ENCODE data around the gene CSPG4. TPM values are rescaled to one million over a fixed set of nuclear protein-coding genes. Genes with fewer than 3 reads are reported as not detected.
"Not testable (repeated sequence)": the region's sequence is repeated elsewhere in the genome, so short reads cannot be mapped to it uniquely, and the experiment has no call there.

Gene CSPG4
- total RNA-seq, 2 experiments from 2014 or later: 0.07 TPM; not detected in 1

DNA sequence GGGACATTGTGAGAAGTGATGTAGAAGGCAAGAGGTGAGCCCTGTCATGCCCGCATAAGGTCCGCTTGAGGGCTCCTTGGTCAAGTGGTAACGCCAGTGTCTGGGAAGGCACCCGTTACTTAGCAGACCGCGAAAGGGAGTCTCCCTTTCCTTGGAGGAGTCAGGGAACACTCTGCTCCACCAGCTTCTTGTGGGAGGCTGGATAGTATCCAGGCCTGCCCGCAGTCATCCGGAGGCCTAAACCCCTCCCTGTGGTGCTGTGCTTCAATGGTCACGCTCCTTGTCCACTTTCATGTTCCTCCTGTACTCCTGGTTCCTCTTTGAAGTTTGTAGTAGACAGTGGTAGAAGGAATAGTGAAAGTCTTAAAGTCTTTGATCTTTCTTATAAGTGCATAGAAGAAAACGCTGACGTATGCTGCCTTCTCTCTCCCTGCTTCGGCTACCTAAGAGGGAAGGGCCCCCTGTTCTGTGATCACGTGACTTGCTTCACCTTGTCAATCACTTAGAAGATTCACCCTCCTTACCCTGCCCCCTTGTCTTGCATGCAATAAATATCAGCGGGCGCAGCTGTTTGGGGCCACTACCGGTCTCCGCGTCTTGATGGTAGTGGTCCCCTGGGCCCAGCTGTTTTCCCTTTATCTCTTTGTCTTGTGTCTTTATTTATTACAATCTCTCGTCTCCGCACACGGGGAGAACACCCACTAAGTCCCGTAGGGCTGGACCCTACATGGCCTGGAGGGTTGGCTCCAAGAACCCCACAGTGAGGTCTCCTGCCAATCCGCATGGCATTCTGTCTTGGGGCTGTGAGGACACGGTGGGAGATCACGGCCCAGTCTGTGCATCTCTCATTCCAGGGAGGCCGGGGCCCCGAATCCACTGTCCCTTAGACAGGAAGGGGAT is 22.5 kb upstream of the CSPG4 start:
- Mint-ChIP-seq H3K27me3 (peaks cover 33% of the 10 kb centered on the region), H3K4me1 (peaks cover 23% of the 10 kb centered on the region)
- CTCF ChIA-PET; DNase-seq; H3K4me3 Mint-ChIP-seq; H3K36me3 Mint-ChIP-seq; H3K27ac Mint-ChIP-seq; ATAC-seq; H3K9me3 Mint-ChIP-seq (ENCODE audit: low read depth): not testable (repeated sequence)

DNA sequence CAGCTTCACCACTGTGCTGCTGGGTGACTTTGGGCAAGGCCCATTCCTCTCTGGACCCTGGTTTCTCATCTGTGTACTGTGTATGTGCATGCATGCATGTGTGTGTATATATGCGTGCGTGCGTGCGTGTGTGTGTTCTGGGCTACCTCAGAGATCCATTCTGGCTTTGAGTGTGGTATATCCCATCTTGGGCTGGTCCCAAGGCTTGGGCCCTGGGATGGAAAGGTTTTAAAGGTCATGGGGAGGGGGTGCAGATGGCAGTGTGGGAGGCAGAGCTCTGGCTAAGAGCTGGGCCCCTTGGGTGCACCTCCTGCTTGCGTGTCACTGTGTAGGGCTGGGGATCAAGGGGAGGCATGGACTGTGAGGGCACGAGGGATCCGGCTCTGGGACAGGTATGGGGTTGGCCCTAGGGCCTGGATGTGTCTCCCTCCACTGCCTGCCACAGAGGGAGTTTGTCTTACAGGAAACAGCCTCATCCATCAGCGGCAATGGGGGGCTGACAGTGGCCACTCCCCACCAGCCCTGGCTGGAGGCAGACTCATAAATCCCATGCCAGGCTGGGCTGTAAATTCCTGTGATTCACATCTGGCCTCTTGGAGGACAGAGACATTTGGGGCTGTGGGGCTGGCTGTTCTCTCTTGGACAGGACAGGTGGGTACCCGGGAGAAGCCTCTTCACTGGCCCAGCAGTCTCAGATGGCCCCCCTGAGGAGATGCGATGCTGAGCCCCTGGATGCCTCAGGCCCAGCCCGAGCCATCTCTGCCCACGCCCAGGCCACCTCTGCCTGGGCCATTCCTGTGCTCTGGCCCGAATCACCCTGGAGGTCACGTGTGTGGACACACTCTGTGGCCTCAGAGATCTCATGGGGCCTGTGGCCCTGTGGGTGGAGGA is 21.4 kb upstream of the CSPG4 start:
- CTCF ChIA-PET: no interaction called here
- Mint-ChIP-seq H3K4me3 (no peak overlapping the region), H3K4me1 (peaks cover 17% of the 10 kb centered on the region), H3K9me3 (ENCODE audit: low read depth) (no peaks in the 10 kb centered on the region), H3K27ac (no peak overlapping the region), H3K36me3 (no peaks in the 10 kb centered on the region), H3K27me3 (peaks cover 30% of the 10 kb centered on the region)
- no peak for DNase-seq
- no peak for ATAC-seq

DNA sequence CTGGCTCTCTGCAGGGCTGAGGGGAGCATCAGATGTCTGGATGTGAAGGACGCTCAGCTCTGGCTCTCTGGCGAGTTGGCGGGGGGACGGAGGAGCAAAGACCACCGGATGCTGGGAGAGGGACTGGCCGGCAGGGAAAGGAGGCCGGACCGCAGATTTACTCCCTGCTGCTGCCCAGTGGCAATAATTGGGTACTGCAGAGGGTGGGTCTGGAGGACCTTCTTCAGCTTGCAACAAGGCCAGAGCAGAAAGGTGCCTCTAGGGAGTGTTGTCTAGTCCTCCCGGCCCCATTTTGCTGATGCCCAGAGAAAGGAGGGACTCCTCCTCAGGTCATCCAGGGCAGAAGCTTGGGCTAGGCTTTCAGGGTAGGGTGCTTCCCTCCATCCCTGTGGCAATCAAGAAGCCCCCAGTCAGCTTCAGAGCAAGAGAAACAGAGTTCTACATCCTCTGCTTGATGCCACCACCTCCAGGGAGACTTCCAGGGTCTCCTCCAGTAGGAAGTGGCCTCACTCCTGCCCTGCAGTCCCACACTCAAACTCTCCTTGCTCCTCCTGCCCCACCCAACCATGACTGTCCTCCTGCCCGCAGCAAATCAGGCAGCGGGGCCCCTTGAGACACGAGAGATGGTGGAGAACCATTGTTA is 20.3 kb upstream of the CSPG4 start:
- DNase-seq (peak; percentile 73), ATAC-seq (peak; percentile 70)
- H3K36me3 Mint-ChIP-seq: no peaks in the 10 kb centered on the region
- no peaks in the 10 kb centered on the region for H3K9me3 Mint-ChIP-seq (ENCODE audit: low read depth)
- H3K4me3 Mint-ChIP-seq: no peak overlapping the region
- H3K27me3 Mint-ChIP-seq: peaks cover 32% of the 10 kb centered on the region
- peaks cover 15% of the 10 kb centered on the region for H3K4me1 Mint-ChIP-seq
- H3K27ac Mint-ChIP-seq: no peak overlapping the region
- CTCF ChIA-PET: interaction anchor here (0.7 to 1.3 kb wide), 5 partner anchors 9 to 79 kb away, joined by 3 to 8 read pairs (median 3); a partner anchor contains a TSS

DNA sequence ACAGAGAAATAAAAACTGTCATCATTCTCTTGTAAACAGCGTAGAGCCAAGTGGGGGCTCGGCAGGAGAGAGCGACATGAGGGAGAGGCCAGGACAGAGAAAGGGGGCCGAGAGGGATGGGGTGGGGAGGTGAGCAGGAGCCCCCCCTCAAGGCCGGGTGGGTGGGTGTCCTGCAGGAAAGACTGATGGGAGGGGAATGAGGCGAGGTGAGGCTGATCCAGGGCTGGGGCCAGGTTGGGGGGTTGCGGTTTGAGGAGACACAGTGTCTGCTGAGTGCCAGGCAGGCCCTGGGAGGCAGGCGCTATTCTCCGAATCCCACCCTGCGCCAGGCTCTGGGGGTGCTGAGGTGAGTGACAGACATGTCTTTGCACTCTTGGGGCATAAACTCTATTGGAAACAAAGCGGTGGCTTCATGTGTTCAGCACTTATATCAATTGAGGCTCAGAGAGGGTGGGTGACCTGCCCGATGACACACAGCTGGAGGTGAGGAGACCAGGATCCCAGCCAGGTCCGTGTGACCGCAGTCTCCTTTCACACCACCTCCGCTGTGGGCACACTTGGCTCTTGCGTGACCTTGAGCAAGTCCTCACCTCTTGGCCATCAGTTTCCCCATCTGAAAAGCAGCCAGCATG is 19.6 kb upstream of the CSPG4 start:
- Mint-ChIP-seq H3K27me3 (peaks cover 32% of the 10 kb centered on the region), H3K9me3 (ENCODE audit: low read depth) (no peaks in the 10 kb centered on the region), H3K4me3 (no peak overlapping the region), H3K27ac (no peak overlapping the region), H3K36me3 (no peaks in the 10 kb centered on the region), H3K4me1 (peaks cover 12% of the 10 kb centered on the region)
- DNase-seq (no peak), ATAC-seq (no peak)
- CTCF ChIA-PET: interaction anchor here (1.1 to 1.3 kb wide), 4 partner anchors 9 to 70 kb away, joined by 3 to 8 read pairs (median 4); a partner anchor contains a TSS

DNA sequence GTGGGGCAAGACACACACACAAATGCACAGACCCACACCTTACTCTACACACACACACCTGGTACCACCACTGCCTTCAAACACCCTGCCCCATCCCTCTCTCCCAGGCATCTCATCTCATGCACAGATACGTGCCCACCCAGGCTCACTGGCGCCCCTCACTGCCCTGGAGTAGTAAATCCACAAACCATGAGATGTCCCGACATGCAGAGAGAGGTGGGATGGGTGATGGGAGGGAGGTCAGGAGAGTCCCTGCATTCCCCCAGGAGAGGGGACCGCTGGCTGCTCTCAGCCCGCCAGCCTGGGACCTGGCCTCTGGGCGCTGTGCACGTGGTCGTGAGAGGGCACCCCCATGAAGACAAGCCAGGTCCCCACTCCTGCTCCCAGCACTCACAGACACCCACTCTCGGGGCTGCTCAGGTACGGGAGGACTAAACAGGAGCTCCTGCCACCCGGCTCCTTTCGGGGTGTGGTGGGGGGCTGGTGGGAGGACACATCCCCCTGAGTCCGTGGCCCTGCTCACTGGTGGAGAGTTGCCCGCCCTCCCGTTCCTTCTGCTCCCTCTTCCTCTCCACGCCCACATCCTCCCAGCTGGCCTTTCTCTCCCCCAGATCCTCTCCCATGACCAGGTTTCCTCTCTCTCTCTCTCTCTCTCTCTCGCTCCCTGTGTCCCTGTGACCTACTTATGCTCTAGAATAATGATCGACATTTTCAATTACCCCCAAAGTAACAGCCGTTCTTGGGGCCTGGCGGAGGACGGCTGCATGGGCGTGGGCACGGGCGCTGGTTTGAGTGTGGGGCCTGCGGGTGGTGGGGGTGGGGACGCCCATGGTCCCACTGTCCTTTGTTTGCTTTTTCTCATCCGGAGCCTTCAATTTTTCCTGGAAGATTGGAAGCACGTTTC is 18.9 kb upstream of the CSPG4 start:
- Mint-ChIP-seq H3K36me3 (no peaks in the 10 kb centered on the region), H3K4me1 (peaks cover 12% of the 10 kb centered on the region), H3K4me3 (no peak overlapping the region), H3K9me3 (ENCODE audit: low read depth) (no peaks in the 10 kb centered on the region), H3K27ac (no peak overlapping the region), H3K27me3 (peaks cover 27% of the 10 kb centered on the region)
- CTCF ChIA-PET: interaction anchor here (0.7 kb wide), 1 partner anchor 13 kb away, joined by 4 read pairs; no protein-coding TSS in a partner anchor
- no peak for ATAC-seq
- no peak for DNase-seq

DNA sequence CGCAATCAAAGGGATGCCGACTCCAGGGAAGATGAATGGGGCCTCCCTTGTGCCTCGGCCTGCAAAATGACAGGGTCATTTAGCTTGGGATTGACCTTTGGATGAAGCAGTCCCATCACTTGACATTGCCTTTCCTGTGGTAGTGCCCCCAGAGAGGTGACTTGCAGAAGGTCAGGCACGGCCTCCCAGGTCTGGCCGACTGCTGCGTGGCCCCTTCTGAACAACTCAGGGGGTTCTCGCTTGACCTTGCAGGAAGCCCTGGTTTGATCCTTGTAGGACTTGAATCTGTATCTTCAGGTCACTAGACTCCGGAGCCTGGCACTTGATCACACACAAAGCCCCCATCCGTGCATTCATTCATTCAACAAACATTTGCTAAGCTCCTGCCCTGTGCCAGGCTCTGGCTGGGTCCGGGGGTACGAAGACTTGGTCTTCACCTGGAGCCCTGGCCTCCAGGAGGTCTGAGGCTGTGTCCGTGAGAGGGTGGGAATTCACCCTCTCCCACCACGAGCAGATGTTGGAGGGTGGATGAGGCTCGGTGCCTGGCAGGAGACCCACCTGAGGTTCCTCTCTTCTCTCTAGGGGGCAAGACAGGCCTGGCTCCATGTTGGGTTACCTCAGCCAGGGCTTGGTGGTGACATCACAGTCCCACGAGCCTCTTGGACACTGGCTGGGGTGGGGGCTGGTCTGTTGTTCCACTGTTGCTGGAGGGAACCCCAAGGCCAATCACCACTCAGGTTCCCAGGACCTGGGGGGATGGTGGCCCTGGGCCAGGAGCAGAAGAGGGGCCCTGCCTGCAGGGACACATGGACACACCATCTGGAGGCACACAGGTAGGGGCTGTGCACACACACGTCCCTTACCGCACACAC is 18.0 kb upstream of the CSPG4 start:
- CTCF ChIA-PET: interaction anchor here (0.7 to 3.3 kb wide), 2 partner anchors 14 to 72 kb away, joined by 4 to 51 read pairs; no protein-coding TSS in a partner anchor
- not testable (repeated sequence) for H3K9me3 Mint-ChIP-seq (ENCODE audit: low read depth); H3K4me3 Mint-ChIP-seq; ATAC-seq; H3K36me3 Mint-ChIP-seq; H3K27ac Mint-ChIP-seq; DNase-seq
- peaks cover 12% of the 10 kb centered on the region for H3K4me1 Mint-ChIP-seq
- H3K27me3 Mint-ChIP-seq: peaks cover 27% of the 10 kb centered on the region

DNA sequence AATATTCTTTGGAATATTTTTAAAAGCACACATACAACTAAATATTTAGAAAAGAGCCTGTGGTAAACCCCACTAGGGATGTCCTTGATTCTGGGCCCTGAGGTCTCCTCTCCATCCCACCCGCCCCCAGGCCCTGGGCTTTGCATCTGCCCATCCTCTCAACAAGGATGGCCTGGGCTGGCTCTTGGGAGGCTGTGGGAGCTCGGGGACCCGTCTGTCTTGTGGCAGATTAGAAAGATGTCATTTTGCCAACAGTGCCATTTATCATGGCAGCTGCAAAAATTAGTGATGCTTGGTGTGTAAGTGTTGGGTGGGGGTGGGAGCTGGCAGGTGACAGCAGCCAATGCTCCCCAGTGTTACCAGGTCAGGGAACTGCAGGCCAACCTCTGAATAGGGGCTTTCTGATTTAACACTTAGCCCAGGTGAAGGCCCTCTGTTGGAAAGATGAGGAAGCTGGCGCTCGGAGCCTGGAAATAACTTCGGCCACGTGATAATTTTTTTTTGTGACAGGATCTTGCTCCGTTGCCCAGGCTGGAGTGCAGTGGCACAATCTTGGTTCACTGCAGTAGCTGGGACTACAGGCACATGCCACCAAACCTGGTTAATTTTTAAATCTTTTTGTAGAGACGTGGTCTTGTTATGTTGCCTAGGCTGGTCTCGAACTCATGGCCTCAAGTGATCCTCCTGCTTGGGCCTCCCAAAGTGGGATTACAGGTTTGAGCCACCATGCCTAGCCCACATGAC is 16.9 kb upstream of the CSPG4 start:
- Mint-ChIP-seq H3K9me3 (ENCODE audit: low read depth) (no peaks in the 10 kb centered on the region), H3K27me3 (peaks cover 27% of the 10 kb centered on the region), H3K27ac (no peak overlapping the region), H3K4me3 (no peak overlapping the region), H3K4me1 (peaks cover 12% of the 10 kb centered on the region), H3K36me3 (no peaks in the 10 kb centered on the region)
- ATAC-seq: no peak
- no peak for DNase-seq
- CTCF ChIA-PET: interaction anchor here (0.7 to 3.3 kb wide), 7 partner anchors 9 to 1463 kb away, joined by 3 to 51 read pairs (median 4); no protein-coding TSS in a partner anchor

DNA sequence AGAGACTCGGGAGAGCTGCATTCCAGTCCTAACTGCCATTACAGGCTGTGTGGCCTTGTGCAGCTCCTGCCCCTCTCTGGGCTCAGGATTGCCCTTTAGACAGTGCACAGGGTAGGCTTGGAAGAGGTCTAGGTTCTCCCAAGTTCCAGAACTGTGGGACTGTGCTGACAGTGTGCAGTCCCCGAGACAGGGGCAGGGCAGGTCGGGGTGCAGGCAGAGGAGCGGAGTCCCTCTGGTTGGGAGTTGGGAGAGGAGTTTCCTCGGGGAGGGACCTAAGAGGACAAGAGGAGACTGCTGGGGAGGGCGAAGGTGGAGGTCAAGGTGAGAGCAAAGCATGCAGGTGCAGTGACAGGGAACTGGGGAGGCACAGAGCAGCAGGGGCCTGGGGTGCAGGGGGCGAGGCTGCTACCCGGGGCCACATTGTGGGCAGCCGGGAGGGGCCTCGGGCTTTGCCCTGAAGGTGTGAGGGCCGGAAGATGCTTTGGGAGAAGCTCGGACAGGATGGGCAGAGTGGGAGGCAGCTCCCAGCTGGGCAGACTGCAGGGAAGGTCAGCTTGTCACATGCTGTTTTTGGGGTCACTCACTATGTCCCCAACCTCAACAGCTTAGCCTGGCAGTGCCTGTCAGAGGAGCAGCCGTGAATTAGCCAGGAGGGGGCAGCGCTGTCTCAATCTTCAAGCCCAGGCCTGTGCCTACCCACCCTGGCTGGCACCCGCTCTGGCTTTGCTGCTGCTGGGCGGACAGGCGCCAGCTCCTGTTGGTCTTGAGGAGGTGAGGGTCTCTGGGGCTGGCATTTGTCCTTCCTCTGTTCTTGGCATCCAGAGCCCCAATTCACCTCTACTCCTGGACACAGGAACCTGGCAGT is 15.4 kb upstream of the CSPG4 start:
- CTCF ChIA-PET: interaction anchor here (0.6 to 3.3 kb wide), 11 partner anchors 8 to 411 kb away, joined by 3 to 51 read pairs (median 4); no protein-coding TSS in a partner anchor
- ATAC-seq: peak; percentile 70

DNA sequence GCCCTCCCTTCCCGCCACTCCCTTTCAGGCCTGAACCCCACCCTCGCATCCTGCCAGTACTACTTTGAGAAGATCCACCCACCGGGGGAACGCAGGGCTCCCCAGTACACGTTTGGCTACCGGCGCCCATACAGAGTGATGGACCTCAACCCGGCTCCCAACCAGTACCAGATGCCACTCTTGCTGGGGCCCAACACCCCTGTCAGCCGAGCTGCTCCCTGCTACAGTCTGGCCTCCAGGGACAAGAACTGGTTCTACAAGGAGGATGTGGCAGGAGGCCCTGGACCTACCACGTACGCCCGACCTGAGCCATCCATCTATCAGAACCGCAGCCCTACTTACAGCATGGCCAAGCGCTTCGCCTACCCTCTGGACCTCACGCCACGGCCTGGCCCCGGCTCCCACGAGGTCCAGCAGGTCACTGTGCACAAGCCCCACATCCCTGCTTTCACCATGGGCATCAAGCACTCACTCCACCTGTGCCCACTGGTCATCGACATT is 14.4 kb upstream of the CSPG4 start:
- H3K27me3 Mint-ChIP-seq: peaks cover 24% of the 10 kb centered on the region
- no peaks in the 10 kb centered on the region for H3K36me3 Mint-ChIP-seq
- H3K27ac Mint-ChIP-seq: no peak overlapping the region
- peaks cover 4% of the 10 kb centered on the region for H3K4me1 Mint-ChIP-seq
- H3K4me3 Mint-ChIP-seq: no peak overlapping the region
- no peaks in the 10 kb centered on the region for H3K9me3 Mint-ChIP-seq (ENCODE audit: low read depth)
- no peak for ATAC-seq
- CTCF ChIA-PET: interaction anchor here (2.2 to 3.3 kb wide), 2 partner anchors 29 to 75 kb away, joined by 5 to 51 read pairs; no protein-coding TSS in a partner anchor
- DNase-seq: no peak

More for the DNA sequence above, 15.4 kb upstream of the CSPG4 start:
- H3K27me3 Mint-ChIP-seq: peaks cover 27% of the 10 kb centered on the region
- H3K27ac Mint-ChIP-seq: no peak overlapping the region
- no peak overlapping the region for H3K4me3 Mint-ChIP-seq
- peak; percentile 77 for DNase-seq
- no peaks in the 10 kb centered on the region for H3K9me3 Mint-ChIP-seq (ENCODE audit: low read depth)
- H3K4me1 Mint-ChIP-seq: peaks cover 12% of the 10 kb centered on the region
- no peaks in the 10 kb centered on the region for H3K36me3 Mint-ChIP-seq
